ENCODE measurements around the gene MYO7A.

MYO7A gene

GRCh38 chr11:77129069-77129841 lies 1.2 kb downstream of the MYO7A start:
- Histone ChIP-seq H3K9ac (ENCODE audit: low read length) (no peak overlapping the region), H3K27me3 (ENCODE audit: insufficient read depth, low read length) (0 out of 2 replicates have a peak, but pooled peaks cover 4% of the 10 kb centered on the region), H3K27ac (ENCODE audit: low read depth, low read length, poor library complexity, severe bottlenecking) (no peak overlapping the region), H3K9me2 (ENCODE audit: low read depth, low read length) (no peaks in the 10 kb centered on the region), H3K4me2 (ENCODE audit: low read length) (no peak overlapping the region), H3K79me2 (ENCODE audit: insufficient read depth, low read length) (no peaks in the 10 kb centered on the region), H3K4me1 (ENCODE audit: insufficient read depth, low read length, severe bottlenecking) (no peaks in the 10 kb centered on the region), H3K9me3 (ENCODE audit: low read length) (no peaks in the 10 kb centered on the region), H3F3A (ENCODE audit: insufficient read depth, low read length) (no peaks in the 10 kb centered on the region), H2AFZ (ENCODE audit: low read length) (no peak overlapping the region), H3K4me3 (ENCODE audit: low read depth, low read length, poor library complexity, severe bottlenecking) (no peak overlapping the region), H3K36me3 (ENCODE audit: insufficient read depth, low read length) (no peaks in the 10 kb centered on the region), H4K20me1 (ENCODE audit: insufficient read depth, low read length) (no peaks in the 10 kb centered on the region)
- TF ChIP-seq EZH2 (IDR thresholded peaks at IDR 0.05; ENCODE audit: borderline replicate concordance, low read length), result no peak
- TF ChIP-seq, protein P1, sequence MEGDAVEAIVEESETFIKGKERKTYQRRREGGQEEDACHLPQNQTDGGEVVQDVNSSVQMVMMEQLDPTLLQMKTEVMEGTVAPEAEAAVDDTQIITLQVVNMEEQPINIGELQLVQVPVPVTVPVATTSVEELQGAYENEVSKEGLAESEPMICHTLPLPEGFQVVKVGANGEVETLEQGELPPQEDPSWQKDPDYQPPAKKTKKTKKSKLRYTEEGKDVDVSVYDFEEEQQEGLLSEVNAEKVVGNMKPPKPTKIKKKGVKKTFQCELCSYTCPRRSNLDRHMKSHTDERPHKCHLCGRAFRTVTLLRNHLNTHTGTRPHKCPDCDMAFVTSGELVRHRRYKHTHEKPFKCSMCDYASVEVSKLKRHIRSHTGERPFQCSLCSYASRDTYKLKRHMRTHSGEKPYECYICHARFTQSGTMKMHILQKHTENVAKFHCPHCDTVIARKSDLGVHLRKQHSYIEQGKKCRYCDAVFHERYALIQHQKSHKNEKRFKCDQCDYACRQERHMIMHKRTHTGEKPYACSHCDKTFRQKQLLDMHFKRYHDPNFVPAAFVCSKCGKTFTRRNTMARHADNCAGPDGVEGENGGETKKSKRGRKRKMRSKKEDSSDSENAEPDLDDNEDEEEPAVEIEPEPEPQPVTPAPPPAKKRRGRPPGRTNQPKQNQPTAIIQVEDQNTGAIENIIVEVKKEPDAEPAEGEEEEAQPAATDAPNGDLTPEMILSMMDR (IDR thresholded peaks at IDR 0.05; ENCODE audit: low read length), result no peak

DNA sequence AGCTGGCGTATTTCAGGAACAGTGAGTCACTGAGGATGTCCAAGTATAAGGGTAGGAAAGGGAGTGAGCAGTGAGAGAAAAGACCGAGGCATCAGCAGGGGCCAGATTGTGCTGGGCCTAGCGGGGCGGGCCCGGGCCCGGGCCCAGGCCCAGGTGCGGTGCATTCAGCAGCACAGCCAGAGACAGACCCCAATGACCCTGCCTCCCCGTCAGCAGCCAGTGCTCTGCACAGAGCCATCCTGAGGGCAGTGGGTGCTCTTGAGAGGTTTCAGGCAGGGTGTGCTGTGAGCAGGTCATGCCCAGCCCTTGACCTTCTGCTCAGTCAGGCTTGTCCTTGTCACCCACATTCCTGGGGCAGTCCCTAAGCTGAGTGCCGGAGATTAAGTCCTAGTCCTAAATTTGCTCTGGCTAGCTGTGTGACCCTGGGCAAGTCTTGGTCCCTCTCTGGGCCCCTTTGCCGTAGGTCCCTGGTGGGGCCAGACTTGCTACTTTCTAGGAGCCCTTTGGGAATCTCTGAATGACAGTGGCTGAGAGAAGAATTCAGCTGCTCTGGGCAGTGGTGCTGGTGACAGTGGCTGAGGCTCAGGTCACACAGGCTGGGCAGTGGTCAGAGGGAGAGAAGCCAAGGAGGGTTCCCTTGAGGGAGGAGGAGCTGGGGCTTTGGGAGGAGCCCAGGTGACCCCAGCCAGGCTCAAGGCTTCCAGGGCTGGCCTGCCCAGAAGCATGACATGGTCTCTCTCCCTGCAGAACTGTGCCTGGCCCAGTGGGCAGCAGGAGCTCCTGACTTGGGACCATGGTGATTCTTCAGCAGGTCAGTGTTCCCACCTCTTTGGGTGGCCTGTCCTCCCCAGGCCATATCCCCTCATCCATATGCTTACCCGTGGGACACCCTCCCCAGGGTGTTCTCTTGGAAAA lies 2.1 kb downstream of the MYO7A start:
- Histone ChIP-seq H3K79me2 (ENCODE audit: insufficient read depth, low read length) (no peaks in the 10 kb centered on the region), H3K9ac (ENCODE audit: low read length) (no peak overlapping the region), H3K36me3 (ENCODE audit: insufficient read depth, low read length) (no peaks in the 10 kb centered on the region), H3K9me2 (ENCODE audit: low read depth, low read length) (no peaks in the 10 kb centered on the region), H3K27me3 (ENCODE audit: insufficient read depth, low read length) (0 out of 2 replicates have a peak, but pooled peaks cover 4% of the 10 kb centered on the region), H3F3A (ENCODE audit: insufficient read depth, low read length) (no peaks in the 10 kb centered on the region), H3K4me3 (ENCODE audit: low read depth, low read length, poor library complexity, severe bottlenecking) (no peak overlapping the region), H3K4me2 (ENCODE audit: low read length) (no peak overlapping the region), H3K27ac (ENCODE audit: low read depth, low read length, poor library complexity, severe bottlenecking) (no peak overlapping the region), H2AFZ (ENCODE audit: low read length) (no peak overlapping the region), H4K20me1 (ENCODE audit: insufficient read depth, low read length) (no peaks in the 10 kb centered on the region), H3K9me3 (ENCODE audit: low read length) (no peaks in the 10 kb centered on the region), H3K4me1 (ENCODE audit: insufficient read depth, low read length, severe bottlenecking) (no peaks in the 10 kb centered on the region)
- TF ChIP-seq EZH2 (IDR thresholded peaks at IDR 0.05; ENCODE audit: borderline replicate concordance, low read length), result no peak
- TF ChIP-seq, protein P1 (IDR thresholded peaks at IDR 0.05; ENCODE audit: low read length), result no peak

DNA sequence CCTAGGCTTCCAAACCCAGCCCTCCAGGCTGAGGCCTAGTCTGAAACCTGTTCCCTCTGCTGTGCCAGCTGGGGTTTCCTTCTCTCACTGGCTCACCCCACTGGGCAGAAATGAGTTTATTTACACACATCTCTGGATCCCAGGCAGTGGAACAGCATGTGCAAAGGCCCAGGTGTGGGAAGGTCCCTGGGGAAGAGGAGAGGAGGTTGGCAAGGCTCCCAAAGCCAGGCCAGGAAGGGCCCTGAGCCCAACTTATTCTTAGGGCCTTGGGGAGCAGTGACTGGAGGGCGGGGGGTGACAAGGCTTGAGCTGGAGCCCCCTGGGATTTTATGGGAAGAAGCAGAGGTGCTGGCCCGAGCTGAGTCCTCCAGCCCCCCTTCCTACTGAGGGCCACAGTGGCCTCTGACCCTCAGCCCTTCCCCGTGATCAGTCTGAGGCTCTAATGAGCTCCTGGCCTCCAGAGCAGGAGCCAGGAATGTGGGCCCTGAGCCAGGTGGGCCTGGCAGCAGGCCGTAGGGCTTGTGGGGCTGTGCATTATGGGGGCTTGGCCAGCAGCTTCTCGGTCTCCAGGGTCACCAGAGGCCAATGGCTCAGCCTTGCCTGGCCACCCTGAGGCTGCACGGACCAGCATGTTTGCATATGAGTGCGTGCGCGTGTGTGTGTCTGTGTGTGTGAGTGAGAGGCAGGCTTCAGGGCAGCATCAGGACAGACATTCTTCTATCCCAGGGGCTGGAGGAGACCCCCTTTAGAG lies 2.9 kb downstream of the MYO7A start:
- H3K36me3 ChIP-seq (ENCODE audit: insufficient read depth, low read length), result no peaks in the 10 kb centered on the region
- 0 out of 2 replicates have a peak, but pooled peaks cover 2% of the 10 kb centered on the region for H3K27me3 ChIP-seq (ENCODE audit: insufficient read depth, low read length)
- H3K27ac ChIP-seq (ENCODE audit: low read depth, low read length, poor library complexity, severe bottlenecking), result no peak overlapping the region
- H4K20me1 ChIP-seq (ENCODE audit: insufficient read depth, low read length), result no peaks in the 10 kb centered on the region
- no peak overlapping the region for H3K4me2 ChIP-seq (ENCODE audit: low read length)
- TF ChIP-seq, protein P1 (IDR thresholded peaks at IDR 0.05; ENCODE audit: low read length), result no peak
- no peak for TF ChIP-seq EZH2 (IDR thresholded peaks at IDR 0.05; ENCODE audit: borderline replicate concordance, low read length)
- H3F3A ChIP-seq (ENCODE audit: insufficient read depth, low read length), result no peaks in the 10 kb centered on the region
- no peak overlapping the region for H2AFZ ChIP-seq (ENCODE audit: low read length)
- H3K79me2 ChIP-seq (ENCODE audit: insufficient read depth, low read length), result no peaks in the 10 kb centered on the region
- no peaks in the 10 kb centered on the region for H3K9me2 ChIP-seq (ENCODE audit: low read depth, low read length)
- H3K9me3 ChIP-seq (ENCODE audit: low read length), result no peaks in the 10 kb centered on the region
- H3K9ac ChIP-seq (ENCODE audit: low read length), result no peak overlapping the region
- no peaks in the 10 kb centered on the region for H3K4me1 ChIP-seq (ENCODE audit: insufficient read depth, low read length, severe bottlenecking)
- no peak overlapping the region for H3K4me3 ChIP-seq (ENCODE audit: low read depth, low read length, poor library complexity, severe bottlenecking)

Measured in OCI-LY1 (cell line).